Superior temporal gyrus (tissue), 1 donor: ENCODE results near the gene GLB1L2.
"Not testable (repeated sequence)": the region's sequence is repeated elsewhere in the genome, so short reads cannot be mapped to it uniquely, and the experiment has no call there.

Experiments
- DNase-seq: peaks from one replicate; pipeline ENCODE4 v3.0.0-alpha.2; 2016; ENCODE audit errors: extremely low spot score

Gene GLB1L2

GRCh38 chr11:134328433-134328832, 3.4 kb upstream of the GLB1L2 start:
- no peak for DNase-seq

- DNase-seq, result no peak
Observed at GRCh38 chr11:134330611-134331353, 1.0 kb upstream of the GLB1L2 start.

- DNase-seq, result no peak
Observed at GRCh38 chr11:134332189-134332631, 422 bp downstream of the GLB1L2 start.

DNA sequence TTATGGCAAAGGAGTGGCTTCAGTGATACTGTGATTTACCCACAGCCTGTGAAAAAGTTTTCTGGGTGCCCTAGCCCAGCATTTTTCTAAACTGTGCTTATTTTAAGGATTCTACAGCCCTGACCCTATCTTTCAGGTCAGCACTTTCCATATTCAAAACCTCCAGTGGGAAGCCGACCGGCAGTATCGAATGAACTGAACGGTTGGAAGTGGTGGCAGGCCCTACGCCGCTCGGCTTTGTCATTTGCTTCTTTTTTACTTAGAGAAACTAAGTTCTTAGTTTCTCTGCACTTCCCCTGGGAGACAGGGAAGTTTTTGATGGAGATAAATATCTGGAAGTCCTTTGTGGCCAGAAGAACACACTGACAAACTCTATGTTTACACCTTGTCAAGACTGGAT, 994 bp downstream of the GLB1L2 start:
- DNase-seq, result no peak

- no peak for DNase-seq
Observed at GRCh38 chr11:134333312-134333711, 1.5 kb downstream of the GLB1L2 start.

DNA sequence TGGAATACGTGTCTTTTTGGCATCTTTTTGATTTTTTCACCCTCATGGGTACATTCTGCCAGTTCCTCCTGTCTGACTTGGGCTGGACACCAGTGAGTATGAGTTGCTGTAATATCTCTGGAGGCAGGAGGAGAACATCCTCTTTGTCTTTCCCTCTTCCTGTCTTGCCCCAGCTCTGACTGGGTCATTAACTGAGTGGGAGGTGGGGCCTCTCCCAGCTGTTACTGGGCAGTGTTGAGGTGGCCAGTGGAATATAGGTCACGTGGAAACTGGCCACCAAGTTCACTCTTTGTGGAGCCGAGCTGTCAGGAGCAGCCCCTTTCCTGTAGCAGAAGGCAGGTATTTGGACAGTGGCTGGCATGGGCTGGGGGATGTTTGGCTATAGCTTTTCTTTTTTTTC, 2.2 kb downstream of the GLB1L2 start:
- no peak for DNase-seq

DNA sequence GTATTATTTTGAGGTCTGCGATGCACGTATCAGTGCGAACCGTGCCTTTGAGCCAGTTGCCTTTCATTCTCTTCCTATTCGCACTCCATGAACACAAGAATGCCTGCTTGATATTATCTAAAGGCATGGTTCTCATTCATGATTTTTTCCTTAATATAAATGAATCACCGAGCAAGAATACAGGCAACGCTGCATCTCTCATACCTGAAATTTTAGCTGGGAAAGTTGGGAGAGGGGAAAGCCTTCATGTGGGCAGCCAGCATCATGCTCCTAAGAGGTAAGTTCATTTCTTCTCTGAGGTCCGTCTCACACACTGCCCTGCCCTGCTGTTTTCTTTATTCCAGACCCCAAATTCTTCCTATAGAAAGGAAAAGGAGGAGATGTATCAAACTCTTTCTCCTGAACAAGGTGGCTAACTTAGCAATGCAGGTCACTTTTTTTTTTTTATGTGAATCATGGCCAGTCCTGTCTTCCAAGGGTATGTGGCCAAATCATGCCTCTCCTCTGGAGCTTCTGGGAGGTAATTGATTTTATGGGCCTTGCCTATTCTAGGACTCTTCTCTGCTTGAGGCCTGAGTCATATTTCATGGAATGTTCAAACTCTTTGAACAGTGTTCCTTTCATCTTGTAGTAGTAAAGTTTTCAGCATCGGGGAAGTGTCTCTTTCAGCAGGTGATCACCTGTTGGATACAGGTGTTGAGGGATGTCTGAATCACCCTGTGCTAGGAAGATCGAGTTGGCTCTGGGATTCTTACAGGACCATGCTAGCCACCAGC, 3.2 kb downstream of the GLB1L2 start:
- DNase-seq, result no peak

- DNase-seq, result no peak
Observed at GRCh38 chr11:134337051-134337450, 5.3 kb downstream of the GLB1L2 start.

GRCh38 chr11:134338068-134338467, 6.3 kb downstream of the GLB1L2 start:
- no peak for DNase-seq

GRCh38 chr11:134338654-134339053, 6.9 kb downstream of the GLB1L2 start:
- no peak for DNase-seq

GRCh38 chr11:134339756-134340155, 8.0 kb downstream of the GLB1L2 start:
- DNase-seq, result no peak

GRCh38 chr11:134340354-134340964, 8.7 kb downstream of the GLB1L2 start:
- no peak for DNase-seq

DNA sequence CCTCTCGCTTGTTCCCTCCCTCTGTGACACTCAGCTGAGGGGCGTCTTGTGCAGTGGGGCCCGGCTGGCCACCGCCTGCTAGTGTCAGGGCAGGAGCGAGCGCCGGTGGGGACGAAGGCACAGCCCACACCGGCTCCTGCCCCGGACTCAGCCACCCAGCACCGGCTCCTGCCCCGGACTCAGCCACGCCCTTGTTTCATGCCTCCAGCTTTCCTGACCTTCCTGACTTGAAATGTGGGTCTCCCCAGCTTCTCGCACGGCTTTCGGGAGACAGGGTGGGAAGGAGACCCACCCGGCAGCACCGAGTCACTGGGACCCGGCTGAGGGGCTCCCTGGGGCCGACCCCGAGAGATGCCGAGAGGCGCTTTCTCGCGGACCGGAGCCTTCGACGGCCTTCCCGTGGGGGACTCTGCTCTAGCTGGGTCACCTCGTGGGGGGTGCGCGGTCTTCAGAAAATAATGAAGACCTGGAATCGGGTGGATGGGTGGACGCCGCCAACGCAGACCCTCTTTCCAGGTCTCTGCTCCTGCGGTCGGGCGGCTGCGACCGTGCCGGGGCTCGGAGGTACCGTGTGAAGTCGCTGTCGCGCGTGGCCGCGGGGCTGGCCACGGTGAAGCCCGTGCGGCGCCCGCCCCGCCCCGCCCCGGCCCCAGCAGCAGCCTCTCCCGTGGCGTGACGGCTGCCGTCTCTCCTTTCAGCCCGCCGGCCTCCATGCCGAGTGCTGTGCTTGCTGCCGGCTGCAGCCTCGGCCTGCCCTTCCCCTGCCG, 10.2 kb downstream of the GLB1L2 start:
- DNase-seq, result no peak

DNA sequence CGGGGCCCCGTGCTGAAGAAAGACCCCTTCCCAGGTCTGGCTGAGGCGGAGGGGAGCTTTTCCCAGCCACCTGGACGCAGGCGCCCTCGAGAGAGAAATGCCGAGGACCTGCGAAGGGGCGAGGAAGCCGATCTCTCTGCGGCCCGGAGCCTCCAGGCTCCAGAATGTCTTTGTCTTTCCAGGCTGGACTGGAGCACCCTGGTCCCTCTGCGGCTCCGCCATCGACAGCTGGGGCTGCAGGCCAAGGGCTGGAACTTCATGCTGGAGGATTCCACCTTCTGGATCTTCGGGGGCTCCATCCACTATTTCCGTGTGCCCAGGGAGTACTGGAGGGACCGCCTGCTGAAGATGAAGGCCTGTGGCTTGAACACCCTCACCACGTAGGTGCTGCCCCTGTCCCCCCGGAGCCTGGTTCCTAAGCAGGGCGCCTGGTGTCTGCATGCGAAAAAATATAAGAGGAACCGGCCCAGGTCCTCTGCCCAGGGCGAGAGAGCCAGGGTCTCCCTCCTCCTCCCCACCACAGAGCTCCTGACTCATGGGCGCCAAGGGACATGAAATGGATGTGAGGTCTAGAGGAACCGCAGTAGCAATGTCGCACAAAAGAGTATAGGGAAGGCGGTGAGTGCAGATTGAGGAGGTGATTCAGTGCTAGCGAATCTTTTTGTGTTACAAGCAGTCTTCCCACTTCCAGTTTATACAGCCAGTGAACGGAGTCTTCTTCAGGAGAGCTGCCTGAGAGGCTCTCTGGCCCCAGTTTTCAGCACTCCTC, 11.0 kb downstream of the GLB1L2 start:
- no peak for DNase-seq

DNA sequence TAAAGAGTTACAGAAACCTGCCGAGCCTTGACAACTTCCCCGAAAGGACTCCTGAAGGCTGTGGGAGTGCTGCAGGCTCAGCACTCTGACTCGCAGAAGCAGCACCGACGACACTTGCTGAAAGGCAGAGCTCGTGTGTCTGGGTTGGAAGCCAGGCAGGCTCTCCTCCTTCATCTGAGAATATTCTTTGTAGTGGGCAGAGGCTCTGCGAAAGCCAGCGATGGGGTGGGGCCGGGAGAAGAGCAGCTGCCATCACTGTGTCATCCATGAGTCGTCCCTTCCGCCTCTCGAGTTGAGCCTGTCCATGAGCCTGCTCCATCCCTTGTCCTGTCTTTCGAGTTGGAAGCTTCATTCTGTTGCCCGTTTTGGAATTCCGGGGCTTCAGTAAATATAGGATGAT, 11.9 kb downstream of the GLB1L2 start:
- no peak for DNase-seq

- not testable (repeated sequence) for DNase-seq
Observed at GRCh38 chr11:134344497-134345236, 12.9 kb downstream of the GLB1L2 start.

DNA sequence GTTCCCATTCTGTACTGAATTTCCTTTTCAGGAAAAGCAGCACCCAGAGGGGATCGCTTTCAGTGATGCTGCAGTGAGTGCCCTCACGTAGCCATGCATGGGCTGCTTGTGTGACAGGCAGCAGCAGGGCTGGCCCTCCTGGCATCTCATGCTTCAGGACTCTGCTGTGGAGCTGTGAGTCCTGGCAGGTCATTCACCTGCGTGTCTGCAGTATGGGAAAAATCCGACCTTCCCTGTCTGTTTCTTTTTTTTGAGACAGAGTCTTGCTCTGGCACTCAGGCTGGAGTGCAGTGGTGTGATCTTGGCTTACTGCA, 13.4 kb downstream of the GLB1L2 start:
- no peak for DNase-seq

DNA sequence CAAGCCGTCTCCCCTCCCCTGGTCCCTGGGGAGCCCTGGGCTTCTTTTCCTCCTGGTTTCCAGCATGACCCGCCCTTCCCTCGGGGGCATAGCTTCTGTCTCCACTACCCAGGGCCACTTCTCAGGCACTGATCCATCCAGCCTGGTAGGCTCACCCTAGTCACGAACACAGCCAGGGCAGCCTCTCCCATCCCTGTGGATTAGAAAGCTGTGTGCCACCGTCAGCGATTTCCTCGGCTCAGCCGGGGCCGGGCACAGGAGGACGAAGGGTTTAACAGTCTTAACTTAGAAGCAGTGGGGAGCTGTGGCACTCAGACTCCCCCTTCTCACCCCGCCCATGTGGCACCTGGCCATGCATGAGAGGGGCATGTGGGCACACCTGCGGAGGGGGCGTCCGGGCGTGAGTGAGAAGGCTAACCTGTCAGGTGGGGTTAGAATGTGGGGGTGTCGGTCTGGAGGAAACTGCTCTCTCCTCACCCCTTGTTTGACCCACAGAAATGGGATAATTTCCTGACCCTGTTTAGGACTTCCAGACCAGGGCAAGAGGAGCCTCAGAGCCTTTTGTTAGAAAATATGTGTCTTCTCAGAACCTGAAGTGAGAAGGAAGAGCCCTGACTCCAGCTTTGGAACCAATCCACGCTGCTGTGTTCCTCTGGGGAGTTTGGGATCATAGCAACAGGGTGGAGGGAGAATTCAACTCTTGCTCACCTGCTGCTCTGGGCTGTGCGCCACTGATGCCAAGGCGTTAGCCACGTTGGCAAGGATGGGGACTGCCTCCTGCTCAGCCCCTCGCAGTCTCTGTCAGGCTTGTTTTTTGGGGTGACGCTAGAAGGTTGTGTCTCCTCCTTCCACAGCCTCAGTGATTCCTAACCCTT, 14.6 kb downstream of the GLB1L2 start:
- DNase-seq, result no peak

DNA sequence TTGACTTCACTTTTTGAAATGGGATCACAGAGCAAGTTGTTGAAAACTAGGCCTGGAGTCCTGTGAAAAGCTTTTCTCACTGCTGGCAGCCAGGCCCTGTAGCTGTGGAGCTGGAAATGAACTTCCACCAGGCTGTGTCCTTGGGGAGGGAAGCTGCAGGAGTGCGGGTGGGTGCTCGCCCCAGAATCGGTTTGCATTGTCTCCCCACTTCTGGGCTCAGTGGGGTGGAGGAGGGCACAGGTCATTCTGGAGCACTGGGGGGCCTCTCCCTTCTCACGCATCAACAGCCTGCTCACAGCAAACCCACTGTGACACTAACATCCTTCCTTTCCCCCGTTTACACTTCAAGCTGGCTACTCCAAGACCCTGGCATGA, 15.2 kb downstream of the GLB1L2 start:
- no peak for DNase-seq

DNA sequence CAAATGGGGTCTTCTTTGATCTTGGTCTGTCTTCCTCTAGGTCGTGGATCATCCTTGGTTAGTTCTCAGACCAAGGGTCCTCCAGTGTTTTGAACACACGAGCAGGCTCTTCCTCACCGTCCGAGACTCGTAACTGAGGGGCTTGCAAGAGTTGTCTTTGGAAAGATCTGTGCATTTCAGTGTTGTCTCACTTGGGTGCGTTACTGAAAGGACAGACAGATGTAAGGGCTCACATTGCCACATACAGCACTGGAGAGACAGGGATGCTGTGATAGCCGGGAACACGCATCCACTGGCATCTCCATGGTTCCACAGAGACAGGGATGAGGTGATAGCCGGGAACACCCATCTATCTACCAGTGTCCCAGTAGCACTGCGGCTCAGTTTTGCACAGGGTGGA, 15.7 kb downstream of the GLB1L2 start:
- no peak for DNase-seq
